Measurements from ENCODE around the gene CAPN9.

The CAPN9 gene

GRCh38 chr1:230770317-230770716 lies 23.1 kb downstream of the CAPN9 start:
- no peak for DNase-seq (ENCODE audit: low read depth in 2 of 2)

- DNase-seq (ENCODE audit: low read depth in 2 of 2), result no peak
These were observed 24.7 kb downstream of the CAPN9 start for GRCh38 chr1:230771773-230772354.

GRCh38 chr1:230772457-230773395 lies 25.5 kb downstream of the CAPN9 start:
- no peak for DNase-seq (ENCODE audit: low read depth in 2 of 2)

- no peak for DNase-seq (ENCODE audit: low read depth in 2 of 2)
These were observed 26.3 kb downstream of the CAPN9 start for GRCh38 chr1:230773396-230774033.

GRCh38 chr1:230778916-230779590 lies 31.9 kb downstream of the CAPN9 start:
- no peak for DNase-seq (ENCODE audit: low read depth in 2 of 2)

GRCh38 chr1:230781131-230781530 lies 33.9 kb downstream of the CAPN9 start:
- DNase-seq (ENCODE audit: low read depth in 2 of 2), result no peak

GRCh38 chr1:230781594-230781993 lies 34.4 kb downstream of the CAPN9 start:
- DNase-seq (ENCODE audit: low read depth in 2 of 2), result no peak

- DNase-seq (ENCODE audit: low read depth in 2 of 2), result no peak
These were observed 37.0 kb downstream of the CAPN9 start for GRCh38 chr1:230784163-230784562.

GRCh38 chr1:230785636-230786384 lies 38.6 kb downstream of the CAPN9 start:
- no peak for DNase-seq (ENCODE audit: low read depth in 2 of 2)

GRCh38 chr1:230786385-230786753 lies 39.2 kb downstream of the CAPN9 start:
- no peak for DNase-seq (ENCODE audit: low read depth in 2 of 2)

- no peak for DNase-seq (ENCODE audit: low read depth in 2 of 2)
These were observed 40.3 kb downstream of the CAPN9 start for GRCh38 chr1:230787471-230787870.

- no peak for DNase-seq (ENCODE audit: low read depth in 2 of 2)
These were observed 41.5 kb downstream of the CAPN9 start for GRCh38 chr1:230788561-230789275.

- no peak for DNase-seq (ENCODE audit: low read depth in 2 of 2)
These were observed 42.8 kb downstream of the CAPN9 start for GRCh38 chr1:230790026-230790425.

GRCh38 chr1:230791986-230792564 lies 44.9 kb downstream of the CAPN9 start:
- DNase-seq (ENCODE audit: low read depth in 2 of 2), result no peak

GRCh38 chr1:230792691-230793462 lies 45.7 kb downstream of the CAPN9 start:
- no peak for DNase-seq (ENCODE audit: low read depth in 2 of 2)

- DNase-seq (ENCODE audit: low read depth in 2 of 2), result no peak
These were observed 46.2 kb downstream of the CAPN9 start for GRCh38 chr1:230793463-230793745.

GRCh38 chr1:230794431-230794830 lies 47.2 kb downstream of the CAPN9 start:
- no peak for DNase-seq (ENCODE audit: low read depth in 2 of 2)

GRCh38 chr1:230794871-230795605 lies 47.9 kb downstream of the CAPN9 start:
- DNase-seq (ENCODE audit: low read depth in 2 of 2), result no peak

- no peak for DNase-seq (ENCODE audit: low read depth in 2 of 2)
These were observed 49.4 kb downstream of the CAPN9 start for GRCh38 chr1:230796626-230797025.
